ENCODE measurements around the gene KCNE5. TPM values are rescaled to one million over a fixed set of nuclear protein-coding genes. Genes with fewer than 3 reads are reported as not detected.
"Not testable (repeated sequence)": the region's sequence is repeated elsewhere in the genome, so short reads cannot be mapped to it uniquely, and the experiment has no call there.

Gene KCNE5
- total and polyA plus RNA-seq, 2 experiments from 2014 or later, result 0.13 to 1.5 TPM

DNA sequence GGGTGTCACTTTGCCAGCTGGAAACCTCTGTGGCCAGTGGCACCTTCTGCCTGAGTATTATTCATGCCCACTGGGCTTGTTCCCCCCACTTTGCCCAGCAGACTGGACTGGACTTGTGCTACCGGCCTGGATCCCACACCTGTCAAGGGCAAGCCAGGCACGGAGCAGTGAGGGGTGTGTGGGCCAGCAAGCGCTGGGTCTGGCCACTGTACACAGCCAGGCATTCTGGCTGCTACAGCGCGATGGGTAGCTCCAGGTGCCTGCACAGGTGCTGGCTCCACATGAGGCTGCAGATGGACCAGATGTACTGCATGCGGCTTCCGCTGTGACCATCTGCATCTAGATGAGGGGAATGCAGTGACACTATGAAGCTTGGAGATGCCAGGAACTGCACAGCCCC is 39.5 kb downstream of the KCNE5 start:
- H3K4me2 ChIP-seq (ENCODE audit: unreplicated experiment), result no peak overlapping the region
- H3K36me3 ChIP-seq (ENCODE audit: low read depth), result no peaks in the 10 kb centered on the region
- H3K27me3 ChIP-seq (replicated peaks; ENCODE audit: insufficient read depth), result no peaks in the 10 kb centered on the region
- H3K27ac ChIP-seq, result no peak overlapping the region
- WGBS, 2 experiments (ENCODE audit: low coverage in 1 of 2, low lambda C conversion rate in 2 of 2, missing lambda C conversion rate in 2 of 2), result 60 to 72% methylated on average over 4 to 7 of the region's 7 CpGs
- no peak overlapping the region for H3K4me3 ChIP-seq
- no peak overlapping the region for H3K9ac ChIP-seq
- no peaks in the 10 kb centered on the region for H4K20me1 ChIP-seq (ENCODE audit: insufficient read depth)
- no peak for DNase-seq
- H3K4me1 ChIP-seq (ENCODE audit: insufficient read depth), result no peaks in the 10 kb centered on the region
- in situ Hi-C loops (cut with MboI), result no loop called here
- no peaks in the 10 kb centered on the region for H3K79me2 ChIP-seq (ENCODE audit: insufficient read depth)
- TF ChIP-seq EZH2phosphoT487 (IDR thresholded peaks at IDR 0.05; ENCODE audit: insufficient read depth, low read depth), result no peak
- no peak for TF ChIP-seq EZH2 (IDR thresholded peaks at IDR 0.05; ENCODE audit: insufficient read depth, poor library complexity, severe bottlenecking)
- H3K9me3 ChIP-seq (ENCODE audit: low read depth), result no peaks in the 10 kb centered on the region
- no peaks in the 10 kb centered on the region for H3F3A ChIP-seq (ENCODE audit: insufficient read depth)
- H2AFZ ChIP-seq, result no peak overlapping the region
- no peaks in the 10 kb centered on the region for H3K9me2 ChIP-seq (ENCODE audit: insufficient read depth)

DNA sequence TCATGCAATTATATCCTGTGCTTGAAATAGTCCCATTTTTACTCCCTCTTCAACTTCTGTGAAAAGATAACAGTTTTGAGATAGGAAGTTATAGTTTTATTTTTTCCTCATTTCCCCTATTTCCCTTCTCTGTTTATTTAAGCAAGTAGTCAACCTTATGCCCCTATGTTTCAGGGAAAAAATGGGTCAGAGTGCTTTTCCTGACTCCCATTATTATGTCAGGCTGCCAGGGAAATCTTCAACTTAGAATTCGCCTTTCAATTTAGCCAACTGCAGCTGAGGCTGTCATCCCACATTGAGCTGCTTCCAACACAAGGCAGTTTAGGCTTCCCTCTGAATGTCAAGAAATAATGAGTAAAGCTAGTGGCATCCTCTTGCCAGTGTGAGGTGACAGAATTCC is 46.1 kb downstream of the KCNE5 start:
- no peak for TF ChIP-seq EZH2 (IDR thresholded peaks at IDR 0.05; ENCODE audit: insufficient read depth, poor library complexity, severe bottlenecking)
- TF ChIP-seq EZH2phosphoT487 (IDR thresholded peaks at IDR 0.05; ENCODE audit: insufficient read depth, low read depth), result no peak
- Histone ChIP-seq H3K4me3 (no peak overlapping the region), H3F3A (ENCODE audit: insufficient read depth) (no peaks in the 10 kb centered on the region), H3K36me3 (ENCODE audit: low read depth) (no peaks in the 10 kb centered on the region), H3K4me1 (ENCODE audit: insufficient read depth) (no peaks in the 10 kb centered on the region), H3K9me3 (ENCODE audit: low read depth) (no peaks in the 10 kb centered on the region), H3K4me2 (ENCODE audit: unreplicated experiment) (no peak overlapping the region), H3K9ac (no peak overlapping the region), H3K79me2 (ENCODE audit: insufficient read depth) (no peaks in the 10 kb centered on the region), H2AFZ (no peak overlapping the region), H3K27me3 (replicated peaks; ENCODE audit: insufficient read depth) (no peaks in the 10 kb centered on the region), H4K20me1 (ENCODE audit: insufficient read depth) (no peaks in the 10 kb centered on the region), H3K9me2 (ENCODE audit: insufficient read depth) (no peaks in the 10 kb centered on the region), H3K27ac (no peak overlapping the region)
- DNase-seq, result no peak
- WGBS, 2 experiments (ENCODE audit: low coverage in 1 of 2, low lambda C conversion rate in 2 of 2, missing lambda C conversion rate in 2 of 2), result 77 to 89% methylated on average over 1 of the region's 1 CpG
- in situ Hi-C loops (cut with MboI), result no loop called here

DNA sequence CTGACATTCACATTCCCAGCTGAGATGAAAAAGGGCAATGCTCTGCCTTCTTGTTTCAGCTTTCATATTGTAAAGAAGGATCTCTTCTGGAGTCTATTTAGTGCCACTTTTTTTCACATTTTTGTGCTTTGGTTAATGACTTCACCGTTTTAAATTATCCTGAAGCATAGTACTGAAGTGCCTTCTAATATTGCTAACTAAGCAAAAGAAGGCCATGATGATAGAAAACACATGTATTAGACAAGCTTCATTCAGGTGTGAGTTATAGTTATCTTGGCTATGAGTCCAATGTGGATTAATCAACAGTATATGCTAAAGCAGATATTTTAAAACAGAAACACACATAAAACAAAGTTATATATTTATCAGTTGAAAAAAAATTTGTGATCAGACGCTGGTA is 47.9 kb downstream of the KCNE5 start:
- Histone ChIP-seq H3K9me2 (ENCODE audit: insufficient read depth) (no peaks in the 10 kb centered on the region), H3K9ac (no peak overlapping the region), H2AFZ (no peak overlapping the region), H3F3A (ENCODE audit: insufficient read depth) (no peaks in the 10 kb centered on the region), H3K4me2 (ENCODE audit: unreplicated experiment) (no peak overlapping the region), H4K20me1 (ENCODE audit: insufficient read depth) (no peaks in the 10 kb centered on the region), H3K4me1 (ENCODE audit: insufficient read depth) (no peaks in the 10 kb centered on the region), H3K9me3 (ENCODE audit: low read depth) (no peaks in the 10 kb centered on the region), H3K4me3 (no peak overlapping the region), H3K79me2 (ENCODE audit: insufficient read depth) (no peaks in the 10 kb centered on the region), H3K27ac (no peak overlapping the region), H3K36me3 (ENCODE audit: low read depth) (no peaks in the 10 kb centered on the region), H3K27me3 (replicated peaks; ENCODE audit: insufficient read depth) (no peaks in the 10 kb centered on the region)
- TF ChIP-seq EZH2 (IDR thresholded peaks at IDR 0.05; ENCODE audit: insufficient read depth, poor library complexity, severe bottlenecking) (no peak), EZH2phosphoT487 (IDR thresholded peaks at IDR 0.05; ENCODE audit: insufficient read depth, low read depth) (no peak)
- DNase-seq, result no peak
- in situ Hi-C loops (cut with MboI), result no loop called here
- WGBS, 2 experiments (ENCODE audit: low coverage in 1 of 2, low lambda C conversion rate in 2 of 2, missing lambda C conversion rate in 2 of 2), result 34 to 42% methylated on average over 2 of the region's 2 CpGs

DNA sequence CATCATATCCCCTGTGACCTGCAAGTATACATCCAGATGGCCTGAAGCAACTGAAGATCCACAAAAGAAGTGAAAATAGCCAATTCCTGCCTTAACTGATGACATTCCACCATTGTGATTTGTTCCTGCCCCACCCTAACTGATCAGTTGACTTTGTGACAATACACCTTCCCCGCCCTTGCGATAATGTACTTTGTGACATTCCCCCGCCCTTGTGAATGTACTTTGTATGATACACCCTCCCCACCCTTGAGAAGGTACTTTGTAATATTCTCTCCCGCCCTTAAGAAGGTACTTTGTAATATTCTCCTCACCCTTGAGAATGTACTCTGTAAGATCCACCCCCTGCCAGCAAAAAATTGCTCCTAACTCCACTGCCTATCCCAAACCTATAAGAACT is 48.9 kb downstream of the KCNE5 start:
- WGBS, 2 experiments (ENCODE audit: low coverage in 1 of 2, low lambda C conversion rate in 2 of 2, missing lambda C conversion rate in 2 of 2), result 59 to 100% methylated on average over 1 to 4 of the region's 4 CpGs
- H3K4me1 ChIP-seq (ENCODE audit: insufficient read depth); H3K79me2 ChIP-seq (ENCODE audit: insufficient read depth); H3K27ac ChIP-seq; H3K9me3 ChIP-seq (ENCODE audit: low read depth); in situ Hi-C loops (cut with MboI); H3K4me3 ChIP-seq; H3K9me2 ChIP-seq (ENCODE audit: insufficient read depth); H3K27me3 ChIP-seq (replicated peaks; ENCODE audit: insufficient read depth); H4K20me1 ChIP-seq (ENCODE audit: insufficient read depth); H3K4me2 ChIP-seq (ENCODE audit: unreplicated experiment); DNase-seq; H3K9ac ChIP-seq; H3F3A ChIP-seq (ENCODE audit: insufficient read depth); H3K36me3 ChIP-seq (ENCODE audit: low read depth); H2AFZ ChIP-seq: not testable (repeated sequence)

Small RNAs within 50 kb of the gene (small RNA-seq; reads per million reads assigned to genes)
- gene AL118496.2 (ENCODE audit: low read depth, low replicate concordance), result not detected

Other genes with a start within 250 kb of the KCNE5 start
- not detected in 2 replicates for gene GUCY2F, start 143.1 kb downstream of the KCNE5 start, total RNA-seq (2014; rRNA removed; shearing (Covaris generic))
- not detected in 2 replicates for gene GUCY2F, start 143.1 kb downstream of the KCNE5 start, polyA plus RNA-seq (2016; fragmentation: Nextera tagmentation; extraction: Ambion mirVana)
- 9.5 and 11.5 TPM in 2 replicates for gene NXT2, start 88.3 kb downstream of the KCNE5 start, total RNA-seq (2014; rRNA removed; shearing (Covaris generic))
- 5.9 and 6.9 TPM in 2 replicates for gene NXT2, start 88.3 kb downstream of the KCNE5 start, polyA plus RNA-seq (2016; fragmentation: Nextera tagmentation; extraction: Ambion mirVana)
- gene ACSL4, start 108.1 kb upstream of the KCNE5 start, total RNA-seq (2014; rRNA removed; shearing (Covaris generic)), result 68.2 and 81.7 TPM in 2 replicates
- gene ACSL4, start 108.1 kb upstream of the KCNE5 start, polyA plus RNA-seq (2016; fragmentation: Nextera tagmentation; extraction: Ambion mirVana), result 33.2 and 33.9 TPM in 2 replicates